Activated B cell treated with CpG ODN at 0.5 μM for 24 hours (primary cell): ENCODE measurements around the gene PRDM16. TPM values are rescaled to one million over a fixed set of nuclear protein-coding genes. Genes with fewer than 3 reads are reported as not detected.

Experiments
- ATAC-seq: fragments of 200-7000 bp; cut with Tn5 transposase; one replicate; pipeline ENCODE4 v1.10.0; 2021; ENCODE audit warnings: low read depth, mild to moderate bottlenecking, moderate library complexity
- CTCF ChIA-PET: fragments of 350-600 bp; sonication (Branson Sonifier 250); formaldehyde crosslinking; loops from one replicate; lab custom pipeline; 2021; ENCODE audit warnings: antibody characterized with exemption; lab: Charles Lee
- POLR2A ChIA-PET: fragments of 350-600 bp; sonication (Branson Sonifier 250); formaldehyde crosslinking; loops from one replicate; lab custom pipeline; 2021; ENCODE audit warnings: antibody characterized with exemption; lab: Charles Lee
- DNase-seq: peaks from one replicate; pipeline ENCODE4 v3.0.0; 2022
- H3K27ac Mint-ChIP-seq: one replicate; pipeline ENCODE4 v1.8.0; 2020; ENCODE audit warnings: mixed read lengths
- H3K27me3 Mint-ChIP-seq: one replicate; pipeline ENCODE4 v1.8.0; 2021; ENCODE audit warnings: mixed read lengths
- H3K36me3 Mint-ChIP-seq: one replicate; pipeline ENCODE4 v1.8.0; 2021; ENCODE audit warnings: low read depth, mixed read lengths
- H3K4me1 Mint-ChIP-seq: one replicate; pipeline ENCODE4 v1.8.0; 2021; ENCODE audit warnings: mixed read lengths
- H3K4me3 Mint-ChIP-seq: one replicate; pipeline ENCODE4 v1.8.0; 2020; ENCODE audit warnings: mild to moderate bottlenecking, mixed read lengths
- H3K9me3 Mint-ChIP-seq: one replicate; pipeline ENCODE4 v1.8.0; 2020; ENCODE audit warnings: mixed read lengths
- CTCF ChIP-seq: fragments of 200-600 bp; IDR thresholded peaks from one replicate; pipeline ENCODE4 v1.8.0; 2022; ENCODE audit warnings: antibody characterized with exemption, mild to moderate bottlenecking
- intact Hi-C: fragments of 100-400 bp; cut with micrococcal nuclease; formaldehyde crosslinking; loops from one replicate; pipeline ENCODE4 v1.15.1; 2024
- total RNA-seq: library from RNA; stranded (reverse); gene quantifications from 2 replicates; pipeline ENCODE4 v1.2.3, GENCODE V29; 2022

PRDM16 gene
- total RNA-seq, 1 donor from 2014 or later = not detected

GRCh38 chr1:3116150-3116510 lies 47.1 kb downstream of the PRDM16 start:
- H3K4me3 Mint-ChIP-seq = no peak overlapping the region
- H3K9me3 Mint-ChIP-seq = no peaks in the 10 kb centered on the region
- TF ChIP-seq CTCF = no peak
- no peak for ATAC-seq
- no peak for DNase-seq
- no peaks in the 10 kb centered on the region for H3K36me3 Mint-ChIP-seq
- intact Hi-C loops = no loop called here
- ChIA-PET CTCF (no interaction called here), POLR2A (no interaction called here)
- H3K27ac Mint-ChIP-seq = no peak overlapping the region
- no peaks in the 10 kb centered on the region for H3K4me1 Mint-ChIP-seq
- H3K27me3 Mint-ChIP-seq = no peaks in the 10 kb centered on the region

GRCh38 chr1:3116560-3116959 lies 47.6 kb downstream of the PRDM16 start:
- ChIA-PET POLR2A (no interaction called here), CTCF (no interaction called here)
- no peak for TF ChIP-seq CTCF
- Mint-ChIP-seq H3K27me3 (no peaks in the 10 kb centered on the region), H3K36me3 (no peaks in the 10 kb centered on the region), H3K4me3 (no peak overlapping the region), H3K27ac (no peak overlapping the region), H3K4me1 (no peaks in the 10 kb centered on the region), H3K9me3 (no peaks in the 10 kb centered on the region)
- no peak for ATAC-seq
- intact Hi-C loops = no loop called here
- no peak for DNase-seq

- ATAC-seq = no peak
- Mint-ChIP-seq H3K27me3 (no peaks in the 10 kb centered on the region), H3K36me3 (no peaks in the 10 kb centered on the region), H3K4me3 (no peak overlapping the region), H3K9me3 (no peaks in the 10 kb centered on the region), H3K4me1 (no peaks in the 10 kb centered on the region), H3K27ac (no peak overlapping the region)
- no peak for DNase-seq
- ChIA-PET POLR2A (no interaction called here), CTCF (no interaction called here)
- no peak for TF ChIP-seq CTCF
- intact Hi-C loops = no loop called here
Observed at GRCh38 chr1:3117879-3118278, 48.9 kb downstream of the PRDM16 start.

GRCh38 chr1:3119061-3119460 lies 50.1 kb downstream of the PRDM16 start:
- CTCF ChIA-PET = no interaction called here
- H3K4me3 Mint-ChIP-seq = no peak overlapping the region
- POLR2A ChIA-PET = no interaction called here
- ATAC-seq = no peak
- H3K9me3 Mint-ChIP-seq = no peaks in the 10 kb centered on the region
- H3K36me3 Mint-ChIP-seq = no peaks in the 10 kb centered on the region
- no peak for DNase-seq
- no peaks in the 10 kb centered on the region for H3K27me3 Mint-ChIP-seq
- H3K27ac Mint-ChIP-seq = no peak overlapping the region
- no peak for TF ChIP-seq CTCF
- intact Hi-C loops = no loop called here
- no peaks in the 10 kb centered on the region for H3K4me1 Mint-ChIP-seq

- H3K4me1 Mint-ChIP-seq = no peaks in the 10 kb centered on the region
- H3K4me3 Mint-ChIP-seq = no peak overlapping the region
- ChIA-PET POLR2A (no interaction called here), CTCF (no interaction called here)
- intact Hi-C loops = no loop called here
- H3K9me3 Mint-ChIP-seq = no peaks in the 10 kb centered on the region
- no peaks in the 10 kb centered on the region for H3K36me3 Mint-ChIP-seq
- no peaks in the 10 kb centered on the region for H3K27me3 Mint-ChIP-seq
- TF ChIP-seq CTCF = no peak
- ATAC-seq = no peak
- no peak overlapping the region for H3K27ac Mint-ChIP-seq
- DNase-seq = no peak
Observed at GRCh38 chr1:3119725-3120124, 50.7 kb downstream of the PRDM16 start.
